NCI-H128 (cell line): ENCODE measurements around the gene TMEM271.
"Not testable (repeated sequence)": the region's sequence is repeated elsewhere in the genome, so short reads cannot be mapped to it uniquely, and the experiment has no call there.

Experiments
- DNase-seq: peaks from one replicate; lab custom pipeline; 2025; ENCODE audit not compliant: unreplicated experiment; lab: John Stamatoyannopoulos, UW

Gene TMEM271

DNA sequence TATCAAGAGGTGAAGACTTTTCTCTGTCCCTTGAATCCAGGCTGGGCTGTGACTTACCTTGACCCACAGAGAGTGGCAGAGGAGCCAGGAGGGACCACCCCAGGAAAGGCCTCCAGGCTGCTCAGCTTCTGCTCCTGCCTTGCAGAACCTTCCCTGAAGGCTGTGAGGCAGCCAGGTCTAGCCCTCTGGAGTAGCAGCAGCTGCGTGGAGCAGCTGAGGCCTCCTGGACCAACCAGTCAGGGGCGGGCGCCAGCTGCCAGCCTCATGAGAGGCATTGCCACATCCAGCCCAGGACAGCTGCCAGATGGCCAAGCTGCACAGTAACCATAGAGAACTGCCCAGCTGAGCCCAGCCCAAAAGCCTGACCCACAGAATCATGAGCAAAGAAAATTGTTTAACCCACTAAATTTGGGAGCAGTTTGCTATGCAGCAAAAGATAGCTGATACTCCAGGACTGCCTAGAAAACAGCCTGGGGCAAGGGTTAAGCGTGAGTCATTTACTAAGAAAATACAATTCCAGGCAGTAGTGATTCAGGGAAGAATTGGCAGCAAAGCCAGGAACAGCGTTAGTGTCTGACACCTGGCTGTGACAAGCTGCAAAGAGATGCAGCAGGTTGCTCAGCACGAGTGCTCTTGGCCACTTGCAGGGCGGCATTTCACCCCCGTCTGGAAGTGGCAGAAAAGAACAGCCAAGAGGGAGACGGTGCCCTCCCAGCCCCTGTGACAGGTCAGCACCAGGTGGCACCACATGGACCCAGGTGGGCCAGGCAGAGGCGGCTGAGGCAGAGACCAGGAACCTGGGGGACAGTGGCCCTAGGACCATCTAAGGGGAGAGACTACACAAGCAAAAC lies 34.5 kb upstream of the TMEM271 start:
- no peak for DNase-seq

- no peak for DNase-seq
Observed at GRCh38 chr4:609400-610050, 33.4 kb upstream of the TMEM271 start.

DNA sequence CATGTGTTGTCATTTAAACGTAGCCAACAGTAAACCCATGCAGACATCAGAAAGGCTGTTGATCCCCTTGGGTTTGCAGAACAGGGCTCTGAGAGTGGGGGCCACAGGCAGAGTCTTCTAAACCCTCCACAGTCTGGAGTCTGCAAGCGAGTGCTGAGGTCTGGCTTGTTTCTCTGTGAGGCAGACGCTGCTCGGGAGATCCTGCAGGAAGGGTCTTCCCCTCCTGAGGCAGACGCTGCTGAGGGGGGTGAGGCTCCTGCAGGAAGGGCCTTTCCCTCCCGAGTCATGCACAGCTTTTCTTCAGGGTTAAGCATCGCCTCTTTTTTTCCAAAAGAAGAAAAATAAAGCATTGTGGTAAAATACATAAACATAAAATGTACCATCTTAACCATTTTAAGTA lies 32.1 kb upstream of the TMEM271 start:
- no peak for DNase-seq

DNA sequence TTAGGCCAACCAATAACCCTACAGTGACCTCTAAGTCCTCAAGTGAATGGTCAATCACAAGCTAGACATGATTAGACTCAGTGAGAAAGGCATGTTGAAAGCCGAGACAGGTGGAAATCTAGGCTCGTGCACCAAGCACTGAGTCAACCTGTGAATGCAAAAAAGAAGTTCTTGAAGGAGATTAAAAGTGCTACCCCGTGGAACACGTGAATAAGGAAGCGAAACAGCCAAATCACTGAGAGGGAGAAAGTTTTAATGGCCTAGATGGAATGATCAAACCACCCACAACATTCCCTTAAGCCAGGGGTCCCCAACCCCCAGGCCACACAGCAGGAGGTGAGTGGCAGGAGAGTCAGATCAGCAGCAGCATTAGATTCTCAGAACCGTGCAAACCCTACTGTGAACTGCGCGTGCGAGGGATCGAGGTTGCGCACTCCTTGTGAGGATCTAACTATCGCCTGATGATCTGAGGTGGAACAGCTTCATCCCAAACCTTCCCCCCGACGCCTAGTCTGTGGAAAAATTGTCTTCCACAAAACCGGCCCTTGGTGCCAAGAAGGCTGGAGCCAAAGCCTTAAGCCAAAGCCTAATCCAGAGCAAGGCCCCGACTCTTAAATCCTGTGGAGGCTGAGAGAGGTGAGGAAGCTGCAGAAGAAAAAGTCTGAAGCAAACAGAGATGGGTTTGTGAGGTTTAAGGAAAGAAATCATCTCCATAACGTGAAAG lies 29.8 kb upstream of the TMEM271 start:
- no peak for DNase-seq

DNA sequence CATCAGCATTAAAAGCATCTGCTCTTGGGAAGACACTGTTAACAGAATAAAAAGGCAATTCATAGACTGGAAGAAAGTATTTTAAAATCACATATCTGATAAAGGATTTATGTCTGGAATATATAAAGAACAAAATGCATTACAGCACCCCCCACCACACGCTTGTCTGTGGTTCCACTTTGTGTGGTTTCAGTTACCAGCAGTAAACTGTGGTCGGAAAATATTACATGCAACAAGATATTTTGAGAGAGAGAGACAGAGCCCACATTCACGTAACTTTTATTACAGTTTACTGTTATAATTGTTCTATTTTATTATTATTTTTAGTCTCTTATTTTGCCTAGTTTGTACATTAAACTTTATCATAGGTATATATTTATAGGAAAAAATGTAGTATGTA lies 28.0 kb upstream of the TMEM271 start:
- no peak for DNase-seq

DNA sequence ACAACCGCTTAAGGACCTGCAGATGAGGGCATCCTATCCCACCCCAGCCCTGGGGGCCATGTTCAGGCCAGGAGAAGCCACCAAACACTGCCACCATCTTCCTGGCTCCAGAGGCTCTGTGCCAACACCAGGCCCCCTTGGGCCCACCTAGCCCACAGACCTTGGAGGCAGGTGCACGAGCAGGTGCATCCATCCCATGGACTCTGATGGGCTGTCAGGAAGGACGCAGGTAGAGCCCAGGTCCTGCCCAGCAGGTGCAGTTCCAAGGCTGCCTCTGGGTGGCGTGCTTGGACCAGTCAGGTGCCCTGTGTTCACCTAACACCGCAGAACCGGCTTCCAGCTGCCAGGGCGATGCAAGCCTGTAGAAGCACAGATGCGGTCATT lies 26.5 kb upstream of the TMEM271 start:
- DNase-seq, result peak; percentile 44

GRCh38 chr4:601612-602558 lies 25.8 kb upstream of the TMEM271 start:
- no peak for DNase-seq

- DNase-seq, result no peak
Observed at GRCh38 chr4:600850-601515, 24.9 kb upstream of the TMEM271 start.

DNA sequence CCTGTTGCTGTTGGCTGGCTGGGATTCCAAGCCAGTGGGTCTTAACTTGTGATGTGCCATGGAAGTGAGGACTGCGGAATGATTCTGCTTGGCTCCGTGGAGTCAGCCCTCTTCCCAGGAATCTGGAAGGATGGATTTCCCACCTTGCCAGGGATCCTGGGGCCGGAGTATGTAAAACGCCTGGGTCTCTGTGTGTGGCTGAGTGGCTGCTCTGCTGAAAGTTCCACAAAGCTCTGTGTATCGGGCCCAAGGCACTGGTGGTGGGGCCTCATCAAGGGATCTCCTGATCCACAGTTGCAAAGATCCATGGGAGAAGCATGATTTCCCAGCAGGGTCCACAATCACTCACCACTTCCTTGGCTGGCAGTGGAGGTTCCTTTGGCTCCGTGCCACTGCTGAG lies 24.1 kb upstream of the TMEM271 start:
- DNase-seq, result no peak

DNA sequence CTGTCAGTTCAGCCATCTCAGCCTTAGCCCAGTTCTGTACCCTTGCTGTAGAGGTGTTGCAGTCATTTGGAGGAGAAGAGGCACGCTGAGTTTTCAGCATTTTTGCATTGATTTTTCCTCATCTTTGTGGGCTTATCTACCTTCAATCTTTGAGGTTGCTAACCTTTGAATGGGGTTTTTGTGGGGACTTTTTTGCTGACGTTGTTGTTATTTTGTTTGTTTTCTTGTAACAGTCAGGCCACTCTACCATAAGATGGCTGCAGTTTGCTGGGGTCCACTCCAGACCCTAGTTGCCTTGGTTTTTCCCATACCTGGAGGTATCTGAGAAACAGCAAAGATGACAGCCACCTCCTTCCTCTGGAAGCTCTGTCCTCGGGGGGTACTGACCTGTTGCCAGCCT lies 22.8 kb upstream of the TMEM271 start:
- no peak for DNase-seq

GRCh38 chr4:592825-593520 lies 16.9 kb upstream of the TMEM271 start:
- no peak for DNase-seq

GRCh38 chr4:592178-592577 lies 16.1 kb upstream of the TMEM271 start:
- DNase-seq, result not testable (repeated sequence)

GRCh38 chr4:590313-590841 lies 14.3 kb upstream of the TMEM271 start:
- no peak for DNase-seq

DNA sequence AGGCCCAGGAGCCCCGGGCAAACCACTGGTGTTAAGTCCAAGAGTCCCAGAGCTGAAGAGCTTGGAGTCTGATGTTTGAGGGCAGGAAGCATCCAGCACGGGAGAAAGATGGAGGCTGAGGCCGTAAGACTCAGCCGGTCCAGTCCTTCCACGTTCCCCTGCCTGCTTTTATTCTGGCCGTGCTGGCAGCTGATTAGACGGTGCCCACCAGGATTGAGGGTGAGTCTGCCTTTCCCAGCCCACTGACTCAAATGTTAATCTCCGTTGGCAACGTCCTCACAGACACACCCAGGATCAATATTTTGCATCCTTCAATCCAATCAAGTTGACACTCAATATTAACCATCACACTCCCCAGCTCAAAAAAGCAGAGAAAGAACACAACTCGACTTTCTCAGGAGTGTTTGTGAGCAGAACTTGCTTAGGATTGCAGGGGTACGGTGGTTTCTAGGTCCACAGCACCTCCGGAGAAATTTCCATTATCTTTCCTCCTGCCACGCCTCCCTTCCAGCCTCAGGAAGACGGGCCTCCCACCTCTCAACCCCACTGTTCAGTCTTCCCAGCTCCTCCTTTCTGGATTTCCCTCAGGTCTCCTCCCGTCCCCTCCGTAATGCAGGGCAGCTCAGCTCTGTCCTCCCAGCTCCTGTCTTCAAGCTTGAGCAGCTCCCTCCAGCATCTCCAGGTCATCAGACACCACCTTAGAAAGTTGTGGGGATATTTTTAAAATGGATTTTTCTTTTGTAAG lies 13.3 kb upstream of the TMEM271 start:
- DNase-seq, result no peak

DNA sequence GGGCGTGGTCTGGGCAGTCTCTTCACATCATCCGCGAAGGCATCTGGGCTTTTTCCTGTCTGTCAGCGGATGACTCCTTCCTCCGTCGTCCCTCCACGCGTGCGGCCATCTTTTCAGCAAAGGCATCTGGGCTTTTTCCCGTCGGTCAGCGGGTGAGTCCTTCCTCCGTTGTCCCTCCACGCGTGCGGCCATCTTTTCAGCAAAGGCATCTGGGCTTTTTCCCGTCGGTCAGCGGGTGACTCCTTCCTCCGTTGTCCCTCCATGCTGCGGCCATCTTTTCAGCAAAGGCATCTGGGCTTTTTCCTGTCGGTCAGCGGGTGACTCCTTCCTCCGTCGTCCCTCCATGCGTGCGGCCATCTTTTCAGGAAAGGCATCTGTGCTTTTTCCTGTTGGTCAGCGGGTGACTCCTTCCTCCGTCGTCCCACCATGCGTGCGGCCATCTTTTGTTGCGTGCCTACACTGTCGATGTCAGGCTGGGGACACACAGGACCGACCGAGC lies 12.3 kb upstream of the TMEM271 start:
- no peak for DNase-seq

DNA sequence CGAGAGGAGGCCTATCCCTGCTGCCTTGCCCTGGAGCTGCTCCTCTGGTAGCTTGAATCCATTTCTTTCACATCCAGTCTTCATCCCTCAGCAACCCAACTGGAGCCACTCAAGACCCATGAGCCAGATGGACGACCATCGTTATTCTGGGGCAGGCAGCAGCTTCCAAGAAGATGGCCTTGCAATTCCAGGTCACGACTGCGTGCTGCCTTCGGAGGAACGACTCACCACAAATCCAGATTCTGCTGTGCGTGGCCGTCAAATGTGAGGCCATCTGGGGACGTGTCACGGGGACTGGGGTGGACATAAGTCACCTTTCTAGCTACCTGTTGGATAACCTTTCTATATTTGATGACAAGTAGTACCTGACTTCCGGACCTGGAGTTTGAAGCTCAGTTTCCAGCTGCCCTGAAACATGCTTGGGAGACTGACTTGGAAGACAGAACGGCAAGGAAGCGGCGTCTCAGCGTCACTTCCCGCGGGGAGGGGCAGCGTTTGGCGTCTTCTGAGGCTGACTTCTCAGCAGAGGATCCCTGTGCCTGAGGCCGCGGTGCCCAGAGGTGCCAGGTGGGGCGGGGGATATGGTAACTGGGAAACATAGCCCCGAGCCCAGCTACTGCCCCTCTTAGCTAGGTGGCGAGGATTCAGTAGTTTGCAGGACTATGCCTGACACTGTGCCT lies 11.7 kb upstream of the TMEM271 start:
- DNase-seq, result no peak

DNA sequence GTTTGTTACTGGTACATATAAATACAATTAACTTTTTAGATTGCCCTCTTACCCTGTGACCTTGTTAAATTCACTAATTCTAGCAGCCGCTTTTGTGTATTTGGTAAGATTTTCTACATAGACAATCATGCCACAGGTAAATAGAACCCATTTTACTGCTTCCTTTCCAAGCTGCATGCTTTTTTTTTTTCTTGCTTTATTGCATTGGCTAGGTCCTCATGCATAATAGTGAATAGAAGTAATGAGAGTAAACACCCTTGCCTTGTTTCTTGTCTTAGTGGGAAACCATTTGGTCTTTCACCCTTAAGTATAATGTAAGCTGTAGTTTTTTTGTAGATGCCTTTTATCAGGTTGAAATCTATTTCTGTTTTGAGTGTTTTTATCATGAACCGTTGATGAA lies 7.7 kb upstream of the TMEM271 start:
- no peak for DNase-seq

- DNase-seq, result no peak
Observed at GRCh38 chr4:581753-582361, 5.8 kb upstream of the TMEM271 start.
